Fibroblast of mammary gland (primary cell): ENCODE measurements around the gene FCHSD2.
"Not testable (repeated sequence)": the region's sequence is repeated elsewhere in the genome, so short reads cannot be mapped to it uniquely, and the experiment has no call there.

ENCODE experiments used
- DNase-seq: peaks from one replicate; pipeline ENCODE4 v3.0.0-alpha.2; 2010; ENCODE audit warnings: low read depth
- H3K4me3 ChIP-seq: 2 replicates; pipeline ENCODE4 v1.5.1; 2011; ENCODE audit warnings: low read depth, mild to moderate bottlenecking, low read length, moderate library complexity; ENCODE audit not compliant: control insufficient read depth
- CTCF ChIP-seq: conservative IDR thresholded peaks from 2 replicates; pipeline ENCODE4 v1.5.1; 2011; ENCODE audit warnings: low read depth, low read length, inconsistent platforms; ENCODE audit not compliant: control insufficient read depth, insufficient read depth

FCHSD2 gene

DNA sequence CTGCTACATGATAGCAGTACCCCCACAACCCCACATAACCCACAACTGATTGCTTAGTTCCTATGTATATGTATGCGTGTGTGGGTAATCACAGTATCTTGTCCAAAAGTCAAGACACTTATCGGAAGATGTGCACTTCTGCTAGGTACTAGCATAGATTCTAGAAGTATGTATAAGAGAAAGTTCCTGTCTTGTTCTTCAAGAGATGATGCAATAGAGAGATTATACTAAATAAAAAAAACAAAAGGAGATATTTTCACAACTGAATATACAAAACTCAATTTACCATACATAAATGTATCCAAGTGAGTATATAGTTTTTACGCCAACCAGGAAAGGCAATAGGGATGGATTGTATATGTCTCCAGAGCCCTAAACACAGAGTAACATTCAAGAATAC is 112.0 kb downstream of the FCHSD2 start:
- no peak for DNase-seq
- no peak overlapping the region for H3K4me3 ChIP-seq
- no peak for TF ChIP-seq CTCF

GRCh38 chr11:73029403-73029802 is 112.7 kb downstream of the FCHSD2 start:
- no peak for TF ChIP-seq CTCF
- no peak for DNase-seq

DNA sequence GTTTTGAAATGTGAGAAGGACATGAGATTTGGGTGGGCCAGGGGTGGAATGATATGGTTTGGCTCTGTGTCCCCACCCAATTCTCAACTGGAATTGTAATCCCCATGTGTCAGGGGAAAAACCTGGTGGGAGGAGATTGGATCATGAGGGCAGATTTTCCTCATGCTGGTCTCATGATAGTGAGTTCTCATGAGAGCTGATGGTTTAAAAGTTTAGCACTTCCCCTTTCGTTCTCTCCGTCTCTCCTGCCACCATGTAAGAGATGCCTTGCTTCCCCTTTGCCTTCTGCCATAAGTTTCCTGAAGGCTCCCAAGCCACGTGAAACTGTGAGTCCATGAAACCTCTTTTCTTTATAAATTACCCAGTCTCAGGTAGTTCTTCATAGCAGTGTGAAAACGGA is 113.5 kb downstream of the FCHSD2 start:
- no peak for DNase-seq
- no peak for TF ChIP-seq CTCF
- no peak overlapping the region for H3K4me3 ChIP-seq

More at GRCh38 chr11:73029403-73029802, 112.7 kb downstream of the FCHSD2 start:
- H3K4me3 ChIP-seq = no peak overlapping the region

DNA sequence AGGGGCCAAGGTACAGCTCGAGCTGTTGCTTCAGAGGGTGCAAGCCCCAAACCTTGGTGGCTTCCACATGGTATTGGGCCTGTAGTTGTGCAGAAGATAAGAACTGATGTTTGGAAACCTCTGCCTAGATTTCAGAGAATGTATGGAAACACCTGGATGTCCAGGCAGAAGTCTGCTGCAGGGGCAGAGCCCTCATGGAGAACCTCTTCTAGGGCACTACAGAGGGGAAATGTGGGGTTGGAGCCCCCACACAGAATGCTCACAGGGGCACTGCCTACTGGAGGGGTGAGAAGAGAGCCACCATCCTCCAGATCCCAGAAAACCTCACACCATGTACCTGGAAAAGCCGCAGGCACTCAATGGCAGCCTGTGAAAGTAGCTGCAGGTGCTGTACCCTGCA is 114.3 kb downstream of the FCHSD2 start:
- H3K4me3 ChIP-seq, DNase-seq: not testable (repeated sequence)

DNA sequence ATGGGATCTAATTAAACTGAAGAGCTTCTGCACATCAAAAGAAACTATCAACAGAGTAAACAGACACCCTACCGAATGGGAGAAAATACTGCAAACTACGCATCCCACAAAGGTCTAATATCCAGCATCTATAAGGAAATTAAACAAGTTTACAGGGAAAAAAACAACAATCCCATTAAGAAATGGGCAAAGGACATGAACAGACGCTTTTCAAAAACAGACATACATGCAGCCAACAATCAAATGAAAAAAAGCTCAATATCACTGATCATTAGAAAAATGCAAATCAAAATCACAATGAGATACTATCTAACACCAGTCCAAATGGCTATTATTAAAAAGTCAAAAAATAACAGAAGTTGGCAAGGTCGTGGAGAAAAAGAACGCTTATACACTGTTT is 117.5 kb downstream of the FCHSD2 start:
- no peak for DNase-seq
- H3K4me3 ChIP-seq = no peak overlapping the region
- TF ChIP-seq CTCF = no peak

- H3K4me3 ChIP-seq = no peak overlapping the region
- no peak for TF ChIP-seq CTCF
- DNase-seq = no peak
Measured at GRCh38 chr11:73019996-73020395, 122.1 kb downstream of the FCHSD2 start.

- TF ChIP-seq CTCF = no peak
- DNase-seq = no peak
- no peak overlapping the region for H3K4me3 ChIP-seq
Measured at GRCh38 chr11:73019449-73019848, 122.7 kb downstream of the FCHSD2 start.
